ENCODE data around the gene MBNL2.
A peak's percentile ranks its signal among the peaks of the same experiment; 100 is the strongest.
"Not testable (repeated sequence)": the region's sequence is repeated elsewhere in the genome, so short reads cannot be mapped to it uniquely, and the experiment has no call there.

MBNL2 gene

GRCh38 chr13:97347255-97347932, 125.3 kb downstream of the MBNL2 start:
- DNase-seq (ENCODE audit: low read depth, low spot score) = no peak

- no peak for DNase-seq (ENCODE audit: low read depth, low spot score)
Observed at GRCh38 chr13:97348569-97349100, 126.5 kb downstream of the MBNL2 start.

- not testable (repeated sequence) for DNase-seq (ENCODE audit: low read depth, low spot score)
Observed at GRCh38 chr13:97352012-97352411, 129.9 kb downstream of the MBNL2 start.

DNA sequence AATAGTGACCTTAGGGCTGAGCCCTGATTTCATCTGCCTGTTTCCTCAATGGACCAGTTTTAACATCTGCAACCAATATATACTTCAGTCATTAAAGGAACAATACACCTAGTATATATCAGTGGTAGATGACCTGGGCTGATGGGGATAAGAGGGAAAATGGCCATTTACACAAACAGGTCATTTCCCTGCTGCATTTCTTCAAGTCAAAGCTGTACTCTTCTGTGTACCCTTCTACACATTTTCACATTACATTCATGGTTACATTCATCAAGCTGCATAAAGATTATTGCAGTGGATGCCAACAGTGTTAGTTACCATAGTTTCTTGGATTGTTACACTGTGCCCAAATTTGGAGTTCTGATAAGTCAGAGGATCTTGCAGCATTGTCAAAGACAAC, 130.7 kb downstream of the MBNL2 start:
- no peak for DNase-seq (ENCODE audit: low read depth, low spot score)

DNA sequence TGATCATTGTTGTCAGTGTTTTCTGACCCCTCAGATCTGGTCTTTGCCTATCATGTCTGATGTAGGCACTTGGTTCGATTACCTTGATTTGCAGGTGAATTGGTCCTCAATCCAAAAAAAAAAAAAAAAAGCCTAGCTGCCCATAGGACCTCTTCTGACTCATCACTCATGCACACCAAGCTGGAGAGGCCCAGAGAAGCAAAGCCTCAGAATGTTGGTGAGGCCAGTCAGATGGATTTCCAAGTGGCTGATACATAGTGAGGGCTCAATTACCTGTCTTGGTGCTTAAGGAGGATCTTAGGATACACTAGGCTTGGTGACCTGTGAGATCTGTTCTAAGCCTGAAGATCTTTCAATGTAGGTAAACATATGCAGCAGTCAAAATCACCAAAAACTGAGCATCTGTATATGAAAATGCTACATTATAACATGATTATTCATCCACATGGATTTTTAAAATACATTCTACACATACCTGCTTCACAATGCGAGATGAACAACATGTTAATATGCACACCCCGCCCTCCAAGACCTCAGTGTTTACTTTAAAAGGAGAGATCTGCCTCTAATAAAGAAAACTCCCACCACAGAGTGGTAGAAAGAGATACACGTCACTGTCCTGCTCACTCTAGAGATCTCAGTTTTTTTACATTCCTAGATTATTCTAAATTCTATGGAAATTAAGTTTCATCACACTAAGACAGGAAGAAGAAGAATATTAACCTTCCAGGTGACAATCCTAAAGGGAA, 132.0 kb downstream of the MBNL2 start:
- DNase-seq (ENCODE audit: low read depth, low spot score) = no peak

DNA sequence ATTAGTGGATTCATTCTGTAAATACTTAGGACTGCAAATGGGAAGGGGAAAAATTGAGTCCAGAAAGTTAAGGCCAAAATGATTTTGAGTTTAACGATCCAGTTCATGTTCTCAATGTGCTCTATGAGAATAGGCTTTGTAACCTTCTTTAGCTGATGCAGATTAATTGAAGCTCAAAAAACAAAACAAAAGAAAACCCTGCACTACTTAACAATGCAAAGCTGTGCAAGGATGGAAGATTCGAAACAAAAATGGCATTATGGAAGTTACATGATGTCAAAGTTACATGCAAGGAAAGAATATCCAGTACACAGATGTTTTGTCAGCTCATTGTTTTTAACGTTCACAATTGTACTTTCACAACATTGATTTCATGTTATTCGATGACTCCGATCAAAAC, 132.7 kb downstream of the MBNL2 start:
- DNase-seq (ENCODE audit: low read depth, low spot score) = no peak

- DNase-seq (ENCODE audit: low read depth, low spot score) = no peak
Observed at GRCh38 chr13:97356592-97356991, 134.5 kb downstream of the MBNL2 start.

DNA sequence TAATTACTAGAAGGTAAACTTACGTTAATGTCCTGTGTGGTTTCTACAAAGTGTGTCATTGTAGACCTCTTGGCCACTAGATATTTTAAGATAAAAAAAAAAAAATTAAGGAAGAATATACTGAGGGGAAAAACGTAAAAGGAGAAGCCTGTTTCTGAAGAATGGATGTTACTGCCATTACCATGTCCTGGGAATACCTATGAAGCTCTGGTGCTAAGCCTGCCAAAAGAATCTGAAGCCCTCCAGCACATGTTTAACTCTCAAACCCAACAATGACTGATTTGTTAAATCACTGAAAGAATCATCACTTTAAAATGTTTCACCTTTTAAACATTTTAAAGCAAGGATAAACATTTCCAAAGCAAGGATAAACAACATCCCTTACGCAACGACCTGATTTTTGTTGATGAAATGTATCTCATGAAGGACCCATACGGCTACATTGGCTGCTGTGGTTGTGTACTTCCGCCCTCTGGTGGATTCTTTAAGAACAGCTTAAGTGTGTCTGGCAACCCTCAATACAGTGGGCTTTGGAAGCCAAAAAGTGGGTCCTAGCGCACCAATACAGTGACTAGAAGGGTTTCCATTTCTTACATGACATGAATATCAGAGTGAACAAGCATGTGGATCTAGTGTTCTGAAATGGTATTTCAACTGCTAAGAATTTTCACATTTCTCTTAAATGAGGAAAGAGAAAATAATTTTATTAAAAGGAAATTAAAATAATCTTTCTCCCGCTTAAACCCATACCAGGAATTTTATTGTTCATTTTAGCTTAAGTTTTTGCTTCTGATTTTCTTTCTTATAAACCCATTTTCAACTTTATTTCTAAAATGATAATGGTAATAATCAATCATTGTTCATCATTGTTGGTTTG, 137.3 kb downstream of the MBNL2 start:
- DNase-seq (ENCODE audit: low read depth, low spot score) = peak; percentile 79

DNA sequence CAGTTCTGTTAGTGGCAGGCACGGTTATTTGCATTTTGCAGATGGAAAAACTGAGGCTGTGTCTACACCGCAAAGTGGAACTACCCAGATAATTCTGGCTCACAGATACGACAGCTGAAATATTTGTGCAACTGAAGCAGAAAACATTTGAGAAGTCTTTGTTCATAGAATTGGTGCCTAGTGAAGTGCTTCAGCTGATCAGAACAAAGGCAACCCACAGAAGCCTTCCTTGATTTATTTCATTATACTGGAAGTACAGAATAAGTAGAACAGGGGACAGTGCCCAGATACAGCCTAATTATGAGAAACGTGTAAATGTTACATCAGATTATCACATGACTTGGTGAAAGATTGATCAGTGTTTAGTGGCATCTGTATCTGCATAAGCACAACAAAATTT, 138.5 kb downstream of the MBNL2 start:
- no peak for DNase-seq (ENCODE audit: low read depth, low spot score)

DNA sequence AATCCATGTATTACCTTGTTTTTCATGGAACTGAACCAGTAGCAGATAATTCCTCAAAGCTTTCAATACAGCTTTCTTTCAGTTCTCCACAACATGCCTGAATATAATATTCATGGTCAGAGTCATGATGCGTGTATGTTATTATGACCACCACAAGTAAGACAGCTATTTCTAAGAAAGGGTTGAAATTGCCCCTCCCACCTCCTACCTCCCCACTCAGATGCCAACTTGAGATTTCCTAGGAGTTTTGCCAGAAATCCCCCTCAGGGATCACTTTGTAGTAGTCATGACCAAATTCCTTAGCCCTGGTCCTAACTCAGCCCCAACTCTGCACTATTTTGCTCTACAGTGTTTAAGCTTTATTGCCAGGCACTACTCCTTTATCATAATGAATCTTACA, 141.9 kb downstream of the MBNL2 start:
- DNase-seq (ENCODE audit: low read depth, low spot score) = peak; percentile 5

GRCh38 chr13:97364827-97365226, 142.7 kb downstream of the MBNL2 start:
- no peak for DNase-seq (ENCODE audit: low read depth, low spot score)

DNA sequence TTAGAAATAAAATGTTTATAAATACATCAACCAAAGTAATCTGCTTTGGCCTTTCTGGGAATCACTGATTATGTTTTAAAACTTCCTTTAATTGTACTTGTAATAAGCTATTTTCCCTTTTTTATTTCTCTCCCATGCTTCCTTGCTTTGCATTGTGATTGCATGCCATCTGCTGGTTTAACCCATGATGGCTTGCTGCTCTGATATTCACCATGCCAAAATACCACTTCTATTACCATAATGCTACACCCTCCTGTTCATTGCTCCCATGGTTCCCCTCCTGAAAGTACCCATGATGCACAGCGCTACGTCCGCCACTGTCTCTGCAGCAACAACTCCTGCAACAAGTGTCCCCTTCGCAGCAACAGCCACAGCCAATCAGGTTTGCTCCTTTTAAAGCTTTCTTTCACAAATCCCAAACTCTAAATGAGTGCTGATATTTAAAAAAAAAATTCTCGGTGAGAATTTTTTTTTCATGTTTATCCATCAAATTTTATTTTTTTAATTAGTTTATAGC, 144.1 kb downstream of the MBNL2 start:
- DNase-seq (ENCODE audit: low read depth, low spot score) = no peak

DNA sequence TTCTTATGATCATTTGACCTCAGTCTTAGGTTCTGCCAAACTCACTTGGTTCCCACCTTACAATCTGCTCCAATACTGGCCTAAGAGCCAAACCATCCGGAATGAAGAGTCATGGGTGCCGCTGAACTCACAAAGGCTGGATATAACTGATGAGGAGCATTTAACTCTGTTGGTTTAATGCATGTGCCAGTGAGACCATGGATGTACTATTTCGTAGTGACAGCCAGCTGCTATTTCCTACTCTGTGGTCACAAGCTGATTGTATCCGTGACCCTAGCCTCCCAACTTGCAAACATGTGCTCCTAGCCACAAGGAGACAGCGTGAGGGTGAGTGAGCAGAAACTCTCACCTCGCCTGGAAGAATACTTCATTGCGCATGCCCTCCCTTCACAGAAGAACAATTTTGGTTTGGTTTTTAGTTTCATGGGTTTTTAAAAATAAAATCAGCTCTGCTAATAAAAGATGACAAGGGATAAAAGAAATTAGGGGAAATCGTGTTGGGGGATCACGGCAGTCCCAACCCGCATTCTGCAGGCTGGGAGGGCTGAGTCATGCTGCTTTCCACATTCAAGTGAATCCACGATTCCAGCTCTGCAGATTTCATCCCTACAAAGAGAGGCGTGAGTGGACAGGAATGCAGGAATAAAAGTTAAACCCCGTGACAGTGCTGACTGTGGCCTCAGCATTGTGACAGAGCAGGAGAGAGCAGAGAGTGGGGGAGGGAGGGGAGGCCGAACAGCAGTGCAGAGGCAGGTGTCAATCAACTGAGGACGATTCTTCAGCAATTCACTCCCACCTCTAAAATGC, 145.1 kb downstream of the MBNL2 start:
- peak; percentile 43 for DNase-seq (ENCODE audit: low read depth, low spot score)

DNA sequence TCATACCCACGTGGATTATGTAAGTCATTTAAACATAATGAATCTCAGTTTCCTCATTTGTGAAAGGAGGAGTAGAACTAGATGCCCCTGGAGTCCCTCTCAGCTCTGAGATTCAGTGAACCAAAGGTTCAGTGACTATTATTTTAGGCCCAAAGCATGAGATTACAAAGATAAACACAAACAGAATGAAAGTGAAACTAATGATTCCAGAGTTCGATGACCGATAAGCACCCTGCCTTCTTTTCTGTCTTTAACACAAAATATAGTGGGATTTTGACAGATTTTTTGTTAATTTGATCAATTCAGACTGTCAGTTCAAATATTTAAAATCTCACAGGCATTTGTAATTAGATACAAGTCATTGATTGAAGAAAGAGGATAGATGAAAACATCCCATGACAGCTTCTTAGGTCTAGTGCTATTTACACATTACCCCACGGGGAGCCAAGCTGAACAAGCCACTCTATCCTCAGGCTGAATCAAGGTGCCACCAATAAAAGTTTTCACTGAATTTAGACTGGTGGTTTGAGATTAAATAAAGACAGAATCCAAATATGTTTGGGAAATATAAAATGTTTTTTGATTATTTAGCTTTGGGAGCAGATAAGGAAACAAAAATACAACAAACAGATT, 147.2 kb downstream of the MBNL2 start:
- no peak for DNase-seq (ENCODE audit: low read depth, low spot score)

GRCh38 chr13:97371486-97372109, 149.5 kb downstream of the MBNL2 start:
- DNase-seq (ENCODE audit: low read depth, low spot score) = no peak

DNA sequence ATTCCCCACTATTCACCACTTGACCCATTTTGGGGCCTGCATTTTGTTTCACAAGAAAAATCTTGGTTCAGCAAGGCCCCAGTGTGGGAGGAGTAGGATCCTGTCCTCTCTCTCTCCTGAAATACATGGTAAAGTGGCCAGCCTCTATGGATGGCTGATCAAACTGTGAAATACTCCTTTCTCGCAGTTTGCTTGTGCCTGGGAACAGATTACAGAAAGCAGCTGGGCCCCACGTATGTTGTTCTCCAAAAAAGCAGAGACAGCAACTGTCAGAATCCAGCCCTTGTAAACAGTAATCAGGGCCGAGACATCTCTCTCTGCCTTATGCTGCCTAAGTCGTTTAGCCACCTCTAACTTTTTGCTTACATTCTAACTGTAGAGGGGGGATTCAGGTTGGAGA, 150.8 kb downstream of the MBNL2 start:
- no peak for DNase-seq (ENCODE audit: low read depth, low spot score)

- DNase-seq (ENCODE audit: low read depth, low spot score) = no peak
Observed at GRCh38 chr13:97373787-97374186, 151.7 kb downstream of the MBNL2 start.

DNA sequence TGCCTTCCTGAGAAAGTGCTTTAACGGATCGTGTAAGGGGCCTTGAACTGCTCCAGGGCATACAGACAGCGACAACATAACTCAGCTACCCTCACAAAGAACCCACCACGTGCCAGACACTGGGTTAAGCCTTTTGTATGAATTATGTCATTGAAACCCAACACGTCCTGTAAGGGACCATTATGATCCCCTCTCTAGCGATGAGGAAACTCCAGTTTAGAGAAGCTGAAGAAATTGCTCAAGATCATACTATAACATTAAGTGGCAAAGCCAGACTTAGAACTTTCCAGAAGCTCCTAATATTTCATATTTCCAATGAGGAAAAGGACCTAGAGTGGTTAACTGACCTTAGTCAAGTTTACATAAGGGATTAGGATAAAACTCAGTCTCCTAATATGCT, 154.8 kb downstream of the MBNL2 start:
- DNase-seq (ENCODE audit: low read depth, low spot score) = no peak

DNA sequence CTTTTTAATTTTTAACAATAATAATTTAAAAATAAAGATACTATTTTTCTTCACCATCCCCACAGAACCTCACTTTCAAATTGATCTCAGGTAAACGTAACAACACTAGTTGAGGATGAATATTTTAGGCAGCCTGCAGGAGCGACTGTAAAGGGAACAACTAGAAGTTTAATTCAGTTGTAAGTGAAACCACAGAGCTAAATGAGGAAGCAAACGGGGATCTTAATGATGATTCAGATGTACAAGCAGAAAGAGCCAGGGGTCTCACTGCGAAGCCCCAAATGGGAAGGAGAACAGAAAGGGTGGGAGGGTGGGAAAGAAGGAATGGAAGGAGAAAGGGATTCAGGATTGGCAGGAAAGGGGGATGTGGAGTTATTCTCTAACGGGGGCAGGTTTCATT, 157.3 kb downstream of the MBNL2 start:
- no peak for DNase-seq (ENCODE audit: low read depth, low spot score)

GRCh38 chr13:97380696-97381095, 158.6 kb downstream of the MBNL2 start:
- no peak for DNase-seq (ENCODE audit: low read depth, low spot score)

All from ELF-1 (cell line).